HG03103 (cell line): ENCODE results near the gene PPFIA1.
"Not testable (repeated sequence)": the region's sequence is repeated elsewhere in the genome, so short reads cannot be mapped to it uniquely, and the experiment has no call there.

ENCODE experiments used
- ATAC-seq: cut with Tn5 transposase; IDR thresholded peaks from one replicate; pipeline ENCODE4 v1.9.1; 2021; ENCODE audit warnings: low read depth; ENCODE audit not compliant: unreplicated experiment

The PPFIA1 gene

GRCh38 chr11:70407814-70408213, 137.3 kb downstream of the PPFIA1 start:
- no peak for ATAC-seq

GRCh38 chr11:70408326-70408725, 137.8 kb downstream of the PPFIA1 start:
- ATAC-seq: not testable (repeated sequence)

- ATAC-seq: no peak
Observed at GRCh38 chr11:70409437-70409836, 138.9 kb downstream of the PPFIA1 start.

GRCh38 chr11:70409871-70410270, 139.4 kb downstream of the PPFIA1 start:
- ATAC-seq: no peak

- no peak for ATAC-seq
Observed at GRCh38 chr11:70410276-70411205, 140.1 kb downstream of the PPFIA1 start.

GRCh38 chr11:70411713-70412452, 141.4 kb downstream of the PPFIA1 start:
- ATAC-seq: no peak

GRCh38 chr11:70413151-70413550, 142.7 kb downstream of the PPFIA1 start:
- ATAC-seq: no peak

GRCh38 chr11:70414341-70415100, 144.0 kb downstream of the PPFIA1 start:
- no peak for ATAC-seq

- ATAC-seq: no peak
Observed at GRCh38 chr11:70415191-70415590, 144.7 kb downstream of the PPFIA1 start.

GRCh38 chr11:70415642-70416395, 145.3 kb downstream of the PPFIA1 start:
- ATAC-seq: no peak

GRCh38 chr11:70416881-70417280, 146.4 kb downstream of the PPFIA1 start:
- no peak for ATAC-seq

GRCh38 chr11:70418130-70418529, 147.6 kb downstream of the PPFIA1 start:
- no peak for ATAC-seq

GRCh38 chr11:70419307-70420007, 149.0 kb downstream of the PPFIA1 start:
- ATAC-seq: no peak

GRCh38 chr11:70420008-70420464, 149.5 kb downstream of the PPFIA1 start:
- no peak for ATAC-seq

GRCh38 chr11:70420496-70420895, 150.0 kb downstream of the PPFIA1 start:
- ATAC-seq: no peak

- ATAC-seq: no peak
Observed at GRCh38 chr11:70421123-70421522, 150.6 kb downstream of the PPFIA1 start.

GRCh38 chr11:70422692-70423522, 152.4 kb downstream of the PPFIA1 start:
- ATAC-seq: no peak
